ENCODE data around the gene TAF1C. TPM values are rescaled to one million over a fixed set of nuclear protein-coding genes. Genes with fewer than 3 reads are reported as not detected.

Gene TAF1C
- polyA plus RNA-seq, 1 donor: 40.1 TPM

Other genes starting within 250 kb of the TAF1C start
- 0.30 TPM for gene OSGIN1, start 233.8 kb downstream of the TAF1C start, polyA plus RNA-seq (ENCODE audit: insufficient read length)
- 2.6 TPM for gene NECAB2, start 218.8 kb downstream of the TAF1C start, polyA plus RNA-seq (ENCODE audit: insufficient read length)
- not detected for gene SLC38A8, start 144.3 kb downstream of the TAF1C start, polyA plus RNA-seq (ENCODE audit: insufficient read length)
- gene MBTPS1, start 70.1 kb downstream of the TAF1C start, polyA plus RNA-seq (ENCODE audit: insufficient read length): 110 TPM
- gene HSDL1, start 41.9 kb downstream of the TAF1C start, polyA plus RNA-seq (ENCODE audit: insufficient read length): 60.2 TPM
- 7.1 TPM for gene DNAAF1, start 41.7 kb downstream of the TAF1C start, polyA plus RNA-seq (ENCODE audit: insufficient read length)
- gene ADAD2, start 4.1 kb upstream of the TAF1C start, polyA plus RNA-seq (ENCODE audit: insufficient read length): not detected
- 0.07 TPM for gene KCNG4, start 53.0 kb upstream of the TAF1C start, polyA plus RNA-seq (ENCODE audit: insufficient read length)
- gene WFDC1, start 107.8 kb upstream of the TAF1C start, polyA plus RNA-seq (ENCODE audit: insufficient read length): 2.6 TPM
- gene ATP2C2, start 181.5 kb upstream of the TAF1C start, polyA plus RNA-seq (ENCODE audit: insufficient read length): 1.4 TPM